Transverse colon (tissue), 4 donors: ENCODE results near the gene USP24. TPM values are rescaled to one million over a fixed set of nuclear protein-coding genes. Genes with fewer than 3 reads are reported as not detected.
"Not testable (repeated sequence)": the region's sequence is repeated elsewhere in the genome, so short reads cannot be mapped to it uniquely, and the experiment has no call there.

ENCODE experiments used
- DNase-seq: peaks from one replicate; pipeline ENCODE4 v3.0.0-alpha.2; 2019
- H3K27ac ChIP-seq, 4 donors: fragments of 200-600 bp; sonication (generic); 2 replicates each; pipeline ENCODE4 v1.5.1; 2016 to 2018; ENCODE audit warnings: inconsistent platforms in 4 of 4
- H3K27me3 ChIP-seq: fragments of 200-600 bp; sonication (generic); 2 replicates; pipeline ENCODE4 v1.5.1; 2017; ENCODE audit warnings: inconsistent platforms
- H3K36me3 ChIP-seq, 4 donors: fragments of 200-600 bp; sonication (generic); 2 replicates each; pipeline ENCODE4 v1.5.1; 2017 to 2019; ENCODE audit warnings: inconsistent platforms in 4 of 4
- H3K4me1 ChIP-seq, 4 donors: fragments of 200-600 bp; sonication (generic); 2 replicates each; pipeline ENCODE4 v1.5.1; 2017 to 2020; ENCODE audit warnings: inconsistent platforms in 4 of 4
- H3K4me3 ChIP-seq, 4 donors: fragments of 200-600 bp; sonication (generic); 1 replicate in 1 of 4; 2 replicates in 3 of 4; pipeline versions ENCODE4 v1.5.1 to v1.6.1; 2017 to 2019; ENCODE audit warnings: inconsistent platforms in 4 of 4
- H3K9me3 ChIP-seq, 2 donors: fragments of 200-600 bp; sonication (generic); 2 replicates each; pipeline ENCODE4 v1.5.1; 2017 to 2019; ENCODE audit warnings: inconsistent platforms in 2 of 2
- CTCF ChIP-seq, 5 experiments: fragments of 200-600 bp in 3 of 5; fragments of 450-650 bp in 2 of 5; sonication (generic) in 3 of 5; IDR thresholded peaks; 1 replicate in 2 of 5; 2 replicates in 3 of 5; pipeline ENCODE4 v1.5.1; 2016 to 2017; ENCODE audit warnings: antibody characterized with exemption in 5 of 5, inconsistent platforms in 3 of 5, mild to moderate bottlenecking in 2 of 5, moderate library complexity in 1 of 5
- EP300 ChIP-seq: sonication (generic); formaldehyde crosslinking; IDR thresholded peaks from one replicate; pipeline ENCODE4 v1.6.1; 2017; ENCODE audit warnings: antibody characterized with exemption, low read depth
- POLR2A ChIP-seq: fragments of 450-650 bp; IDR thresholded peaks from one replicate; pipeline ENCODE4 v1.6.1; 2016; ENCODE audit warnings: antibody characterized with exemption, mild to moderate bottlenecking, moderate library complexity
- POLR2AphosphoS5 ChIP-seq, 3 donors: sonication (generic); formaldehyde crosslinking; IDR thresholded peaks; one replicate each; pipeline ENCODE4 v1.6.1; 2016; ENCODE audit warnings: antibody characterized with exemption in 3 of 3
- WGBS, 2 donors: methylation state at CpG; one replicate each; pipeline ENCODE4 v1.1.5; 2018; ENCODE audit warnings: low coverage in 1 of 2; 5-methylcytosine and 5-hydroxymethylcytosine counted together
- in situ Hi-C, 4 donors: fragments of 200-750 bp; cut with MboI; loops; one replicate each; pipeline versions ENCODE4 v1.15.0 to v1.15.1; 2017; ENCODE audit warnings: low sequenced_read_pairs in 3 of 4, low pct_ligation_motif_present in 1 of 4, low pct_unique_long_range_greater_than_20kb in 1 of 4
- intact Hi-C: fragments of 100-400 bp; cut with DNase I; formaldehyde crosslinking; loops from one replicate; pipeline ENCODE4 v1.15.1; 2023; ENCODE audit warnings: low total_unique reads
- total RNA-seq, 4 donors: library from RNA; depleted of rRNA; stranded (reverse); fragments of >200 nt; gene quantifications; one replicate each; pipeline ENCODE4 v1.1.0, GENCODE V29; 2016

USP24 gene
- total RNA-seq, 4 donors from 2014 or later, result 30.7 to 79.4 (median 48.9) TPM

- Histone ChIP-seq H3K4me1 (no peaks in the 10 kb centered on the region), H3K36me3 (peaks cover 0 to 82% (median 36%) of the 10 kb centered on the region in 4 donors), H3K9me3 (no peaks in the 10 kb centered on the region), H3K27ac (no peak overlapping the region), H3K4me3 (no peak overlapping the region), H3K27me3 (no peaks in the 10 kb centered on the region)
- 94 to 96% methylated on average over 5 of the region's 5 CpGs for WGBS, 2 donors
- TF ChIP-seq CTCF (IDR thresholded peaks at IDR 0.05), result no peak
- no peak for TF ChIP-seq EP300
- no peak for TF ChIP-seq POLR2AphosphoS5 (IDR thresholded peaks at IDR 0.05)
- TF ChIP-seq POLR2A, result no peak
- in situ Hi-C loops (no loop called here), intact Hi-C loops (no loop called here)
- DNase-seq, result no peak
Measured at GRCh38 chr1:55124470-55124869, 90.7 kb downstream of the USP24 start.

GRCh38 chr1:55120538-55120937 lies 94.6 kb downstream of the USP24 start:
- intact Hi-C loops, result no loop called here
- Histone ChIP-seq H3K36me3 (peaks cover 0 to 86% (median 35%) of the 10 kb centered on the region in 4 donors), H3K27me3 (no peaks in the 10 kb centered on the region), H3K27ac (no peak overlapping the region), H3K9me3 (no peaks in the 10 kb centered on the region), H3K4me3 (no peak overlapping the region), H3K4me1 (no peaks in the 10 kb centered on the region)
- 98 to 100% methylated on average over 1 to 5 of the region's 5 CpGs for WGBS, 2 donors
- no peak for TF ChIP-seq EP300
- TF ChIP-seq POLR2A, result no peak
- TF ChIP-seq CTCF (IDR thresholded peaks at IDR 0.05), result no peak
- no peak for TF ChIP-seq POLR2AphosphoS5 (IDR thresholded peaks at IDR 0.05)
- in situ Hi-C loops, result no loop called here
- no peak for DNase-seq

GRCh38 chr1:55118651-55119329 lies 96.4 kb downstream of the USP24 start:
- 93 to 97% methylated on average over 5 of the region's 5 CpGs for WGBS, 2 donors
- DNase-seq, result no peak
- intact Hi-C loops, result no loop called here
- no peak for TF ChIP-seq EP300
- TF ChIP-seq POLR2A, result no peak
- no peak for TF ChIP-seq POLR2AphosphoS5 (IDR thresholded peaks at IDR 0.05)
- TF ChIP-seq CTCF (IDR thresholded peaks at IDR 0.05), result no peak
- Histone ChIP-seq H3K27ac (no peak overlapping the region), H3K9me3 (no peaks in the 10 kb centered on the region), H3K4me1 (no peaks in the 10 kb centered on the region), H3K4me3 (no peak overlapping the region), H3K27me3 (no peaks in the 10 kb centered on the region), H3K36me3 (peaks cover 0 to 69% (median 36%) of the 10 kb centered on the region in 4 donors)
- in situ Hi-C loops, result no loop called here

GRCh38 chr1:55117941-55118340 lies 97.2 kb downstream of the USP24 start:
- DNase-seq, result no peak
- TF ChIP-seq POLR2A (no peak), EP300 (no peak), CTCF (IDR thresholded peaks at IDR 0.05) (no peak), POLR2AphosphoS5 (IDR thresholded peaks at IDR 0.05) (no peak)
- H3K9me3 ChIP-seq, result no peaks in the 10 kb centered on the region
- H3K4me3 ChIP-seq, result no peak overlapping the region
- no peaks in the 10 kb centered on the region for H3K27me3 ChIP-seq
- peaks cover 0 to 68% (median 35%) of the 10 kb centered on the region in 4 donors for H3K36me3 ChIP-seq
- H3K4me1 ChIP-seq, result no peaks in the 10 kb centered on the region
- in situ Hi-C loops, result no loop called here
- no peak overlapping the region for H3K27ac ChIP-seq
- intact Hi-C loops, result no loop called here

- WGBS, 2 donors, result 92 to 98% methylated on average over 12 to 14 of the region's 14 CpGs
- peaks cover 0 to 76% (median 30%) of the 10 kb centered on the region in 4 donors for H3K36me3 ChIP-seq
- in situ Hi-C loops, result not testable (repeated sequence)
Measured at GRCh38 chr1:55109005-55109404, 106.2 kb downstream of the USP24 start.

More at GRCh38 chr1:55109005-55109404, 106.2 kb downstream of the USP24 start:
- H3K27me3 ChIP-seq, H3K9me3 ChIP-seq, intact Hi-C loops, DNase-seq, H3K4me1 ChIP-seq, H3K4me3 ChIP-seq, H3K27ac ChIP-seq: not testable (repeated sequence)
